HTR-8/SVneo (cell line): ENCODE results near the gene PDGFRB.

Experiments used
- DNase-seq: peaks from one replicate; pipeline ENCODE4 v3.0.0; 2011; ENCODE audit warnings: low spot score, mixed read lengths; ENCODE audit not compliant: insufficient read length
- FAIRE-seq: peaks from 2 replicates; lab custom pipeline; 2011; peaks lifted over from hg19 to GRCh38; lab: Jason Lieb, UNC

The PDGFRB gene

DNA sequence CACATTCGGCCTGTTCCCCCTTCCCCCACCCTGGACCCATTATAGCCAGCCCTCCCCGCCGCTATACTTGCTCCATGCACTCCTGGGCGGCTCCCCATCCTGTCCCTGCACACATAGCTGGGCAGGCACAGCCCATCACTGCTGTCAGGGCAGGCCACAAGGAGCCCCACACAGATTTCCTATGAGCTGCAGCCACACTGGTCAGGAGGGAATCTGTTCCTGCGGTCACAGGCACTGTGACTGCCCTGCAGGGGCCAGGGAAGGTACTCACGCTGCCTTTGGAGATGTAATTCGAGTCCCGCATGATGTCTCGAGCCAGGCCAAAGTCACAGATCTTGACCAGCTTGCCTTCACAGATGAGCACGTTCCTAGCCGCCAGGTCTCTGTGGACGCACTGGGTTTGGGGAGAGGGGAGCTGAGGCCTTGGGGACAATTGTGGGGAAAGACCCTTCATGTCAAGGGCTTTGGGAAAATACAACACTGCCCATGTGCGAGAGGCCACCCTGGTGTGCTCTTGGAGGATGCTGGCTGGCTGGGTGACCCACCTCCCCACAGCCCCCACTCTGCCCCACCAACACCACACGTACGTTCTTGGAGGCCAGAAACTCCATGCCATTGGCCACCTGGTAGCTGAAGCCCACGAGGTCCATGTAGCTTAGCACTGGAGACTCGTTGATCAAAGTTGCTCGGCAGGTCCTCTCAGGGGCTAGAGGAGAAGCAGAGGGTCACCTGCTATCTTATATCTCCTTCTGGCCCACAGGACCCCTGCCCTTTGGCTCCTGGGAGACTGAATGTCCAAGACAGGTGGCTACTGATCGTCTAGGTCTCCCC lies 34.8 kb downstream of the PDGFRB start:
- FAIRE-seq = no peak
- DNase-seq = no peak

- DNase-seq = no peak
- FAIRE-seq = no peak
Measured at GRCh38 chr5:150120062-150120441, 35.6 kb downstream of the PDGFRB start.

- FAIRE-seq = no peak
Measured at GRCh38 chr5:150119421-150120061, 36.1 kb downstream of the PDGFRB start.

GRCh38 chr5:150118561-150119229 lies 37.0 kb downstream of the PDGFRB start:
- FAIRE-seq (no peak), DNase-seq (no peak)

More at GRCh38 chr5:150119421-150120061, 36.1 kb downstream of the PDGFRB start:
- no peak for DNase-seq

GRCh38 chr5:150117945-150118560 lies 37.6 kb downstream of the PDGFRB start:
- no peak for DNase-seq
- no peak for FAIRE-seq

- DNase-seq = no peak
Measured at GRCh38 chr5:150116667-150117400, 38.8 kb downstream of the PDGFRB start.

GRCh38 chr5:150114773-150115408 lies 40.8 kb downstream of the PDGFRB start:
- no peak for DNase-seq
- FAIRE-seq = no peak

More at GRCh38 chr5:150116667-150117400, 38.8 kb downstream of the PDGFRB start:
- no peak for FAIRE-seq

GRCh38 chr5:150114102-150114641 lies 41.5 kb downstream of the PDGFRB start:
- FAIRE-seq = no peak
- no peak for DNase-seq

DNA sequence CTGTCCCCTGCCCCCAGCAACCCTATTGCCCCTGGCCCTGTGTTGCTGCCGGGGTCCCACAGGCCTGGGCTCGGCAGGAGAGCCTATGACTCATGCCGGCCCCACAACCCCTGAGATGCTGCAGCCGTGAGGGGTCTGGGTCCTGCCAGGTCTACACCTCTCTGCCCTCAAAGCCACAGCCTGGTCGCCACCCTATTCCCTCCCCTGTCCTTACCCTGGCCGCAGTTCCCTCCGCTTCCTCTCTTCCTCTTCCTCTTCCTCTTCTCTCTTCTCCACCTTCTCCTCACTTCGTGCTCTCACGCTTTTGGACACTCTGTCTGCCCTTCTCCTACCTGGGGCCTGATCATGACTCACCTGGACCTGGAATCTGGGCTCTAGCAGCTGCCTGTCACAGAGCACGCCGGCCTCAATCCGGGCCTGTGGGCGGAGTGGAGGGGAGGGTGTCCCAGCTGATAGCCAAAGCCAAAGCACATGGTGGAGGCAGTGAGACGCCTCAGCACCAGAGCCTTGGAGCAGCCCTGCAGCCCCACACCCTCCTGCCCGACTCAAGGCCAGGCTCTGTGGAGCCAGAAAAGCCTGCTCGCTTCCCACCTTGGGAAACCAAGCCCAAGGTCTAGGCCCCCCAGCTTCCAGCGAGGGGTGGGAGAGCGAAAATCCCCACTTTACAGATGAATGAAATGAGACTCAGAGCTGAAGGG lies 42.4 kb downstream of the PDGFRB start:
- DNase-seq = no peak
- FAIRE-seq = peak; percentile 23

GRCh38 chr5:150112201-150113046 lies 43.2 kb downstream of the PDGFRB start:
- DNase-seq (peak; percentile 54), FAIRE-seq (peak; percentile 13)

- no peak for FAIRE-seq
- DNase-seq = no peak
Measured at GRCh38 chr5:150111122-150111521, 44.5 kb downstream of the PDGFRB start.

GRCh38 chr5:150109921-150110320 lies 45.7 kb downstream of the PDGFRB start:
- FAIRE-seq (no peak), DNase-seq (no peak)

DNA sequence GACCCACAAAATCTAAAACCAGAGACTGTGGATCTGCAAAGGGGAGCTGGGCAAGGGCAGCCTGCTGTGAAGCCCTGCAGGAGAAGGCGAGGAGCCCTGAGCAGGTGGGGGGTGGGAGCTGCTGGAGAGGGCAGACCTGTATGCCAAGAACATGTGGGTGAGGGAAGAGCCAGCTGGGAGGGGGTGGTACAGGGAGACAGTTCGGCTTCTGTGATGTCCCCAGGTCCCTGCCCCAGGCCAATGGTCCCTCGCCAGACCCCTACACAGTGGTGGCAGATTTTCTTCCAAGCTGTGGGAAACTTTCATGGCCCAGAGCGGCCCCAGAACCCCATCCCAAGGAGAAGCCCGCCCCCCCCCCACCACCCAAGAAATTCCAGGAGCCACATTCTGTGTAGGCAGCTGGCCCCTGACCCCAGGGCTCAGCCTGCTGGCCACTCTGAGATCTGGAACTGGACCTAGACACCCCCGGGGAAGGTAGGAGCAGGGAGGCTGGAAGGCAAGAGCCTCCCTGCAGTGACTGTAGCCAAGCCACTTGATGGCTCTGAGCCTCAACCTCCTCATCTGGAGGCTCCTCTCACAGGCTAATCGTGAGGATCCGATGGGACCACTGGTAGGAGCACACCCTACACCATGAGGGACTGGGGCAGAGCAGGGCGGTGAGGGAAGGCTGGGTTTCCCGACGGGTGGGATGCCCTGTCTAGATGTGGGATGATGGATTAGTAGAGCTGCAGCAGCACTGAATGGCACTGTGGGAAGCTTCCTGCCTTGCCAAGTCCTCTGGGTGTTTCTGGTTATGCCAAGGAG lies 46.7 kb downstream of the PDGFRB start:
- DNase-seq (no peak), FAIRE-seq (no peak)

- FAIRE-seq = no peak
- DNase-seq = no peak
Measured at GRCh38 chr5:150107909-150108447, 47.7 kb downstream of the PDGFRB start.

GRCh38 chr5:150106674-150107426 lies 48.8 kb downstream of the PDGFRB start:
- DNase-seq (no peak), FAIRE-seq (no peak)
